ENCODE results near the gene RNF130. TPM values are rescaled to one million over a fixed set of nuclear protein-coding genes. Genes with fewer than 3 reads are reported as not detected.

Gene RNF130
- polyA plus RNA-seq, 3 donors = 69.1 to 72.3 (median 72.2) TPM

- no peak for DNase-seq (ENCODE audit: low read depth in 3 of 3, low spot score in 2 of 3)
Observed at GRCh38 chr5:180088561-180088960, 17.0 kb upstream of the RNF130 start.

DNA sequence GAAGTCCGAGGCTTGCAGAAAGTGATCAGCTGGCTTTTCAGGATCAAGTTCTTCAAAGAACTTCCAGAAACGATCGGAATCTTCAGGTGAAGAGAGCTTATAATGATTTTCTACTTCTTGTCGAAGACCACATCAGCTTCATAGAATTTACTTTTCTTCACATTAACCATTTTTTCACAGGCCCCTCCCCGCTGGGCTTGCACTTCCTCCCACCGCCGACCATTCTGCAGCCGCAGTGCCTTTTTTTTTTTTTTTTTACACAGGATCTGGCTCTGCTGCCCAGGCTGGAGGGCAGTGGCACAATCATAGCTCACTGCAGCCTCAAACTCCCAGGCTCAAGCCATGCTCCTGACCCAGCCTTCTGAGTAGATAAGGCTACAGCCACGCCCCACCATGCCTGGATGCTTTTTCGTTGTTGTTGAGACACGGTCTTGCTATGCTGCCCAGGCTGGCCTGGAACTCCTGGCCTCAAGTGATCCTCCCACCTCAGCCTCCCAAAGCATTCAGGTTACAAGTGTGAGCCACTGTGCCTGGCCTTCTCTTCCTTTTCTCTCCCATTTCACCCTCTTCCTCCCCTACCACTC lies 15.3 kb upstream of the RNF130 start:
- no peak for DNase-seq (ENCODE audit: low read depth in 3 of 3, low spot score in 2 of 3)

- no peak for DNase-seq (ENCODE audit: low read depth in 3 of 3, low spot score in 2 of 3)
Observed at GRCh38 chr5:180085837-180086236, 14.3 kb upstream of the RNF130 start.

- DNase-seq (ENCODE audit: low read depth in 3 of 3, low spot score in 2 of 3) = no peak
Observed at GRCh38 chr5:180084638-180085561, 13.3 kb upstream of the RNF130 start.

DNA sequence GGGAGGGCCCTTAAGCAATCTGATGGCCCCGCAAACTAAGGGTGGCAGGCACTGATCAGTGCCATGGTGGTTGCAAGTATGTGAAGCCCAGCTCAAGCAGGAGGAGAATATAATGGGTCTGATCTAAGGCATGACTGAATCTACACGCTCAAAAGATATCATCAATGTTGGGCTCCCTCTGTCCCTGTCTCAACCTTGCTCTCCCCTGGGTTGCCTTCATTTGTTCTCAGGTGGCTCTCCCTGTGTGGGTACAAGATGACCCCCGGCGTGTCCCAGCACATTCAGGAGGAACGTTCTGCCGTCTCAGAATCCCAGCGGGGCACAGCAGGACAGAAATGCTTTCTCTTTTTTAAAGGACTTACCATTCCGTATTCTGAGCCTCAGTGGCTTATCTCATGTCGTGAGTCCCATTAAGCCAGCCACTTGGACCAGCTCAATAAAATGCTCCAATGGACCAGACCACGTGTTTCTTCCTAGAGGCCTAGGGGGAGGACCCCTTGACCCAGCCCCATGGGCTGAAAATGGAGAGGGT lies 12.0 kb upstream of the RNF130 start:
- DNase-seq (ENCODE audit: low read depth in 3 of 3, low spot score in 2 of 3) = no peak

DNA sequence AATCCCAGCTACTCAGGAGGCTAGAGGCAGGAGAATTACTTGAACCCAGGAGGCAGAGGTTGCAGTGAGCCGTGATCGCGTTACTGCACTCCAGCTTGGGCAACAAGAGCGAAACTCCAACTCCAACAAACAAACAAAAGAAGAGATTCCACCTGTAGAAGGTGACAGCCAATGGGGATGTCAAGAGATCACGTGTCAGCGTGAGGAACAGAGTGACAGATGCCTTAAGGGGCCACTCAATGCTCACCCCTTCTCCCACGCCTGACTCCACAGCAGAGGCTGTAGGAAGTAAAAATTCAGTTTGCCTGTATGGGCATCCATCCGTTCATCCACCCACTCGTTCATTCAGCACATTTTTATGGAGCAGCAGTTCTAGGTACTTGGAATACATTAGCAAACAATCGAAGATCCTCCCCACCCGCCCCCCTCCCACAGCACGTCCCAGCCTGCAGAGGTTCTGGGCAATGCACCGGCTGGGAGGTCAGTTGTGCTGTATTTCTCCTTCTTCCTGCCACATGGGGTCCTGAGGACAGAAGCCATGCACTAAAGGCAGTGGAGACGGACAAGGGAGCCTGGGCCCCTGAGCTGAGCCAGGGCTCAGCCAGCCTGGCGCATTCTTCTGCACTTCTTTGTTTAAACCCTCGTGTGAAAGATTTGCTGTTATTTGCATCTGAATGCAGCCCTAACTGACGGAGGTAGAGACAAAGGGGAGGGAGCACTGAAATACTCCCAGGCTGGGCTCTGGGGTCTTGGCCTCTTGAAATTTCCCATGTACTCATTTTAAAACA lies 11.3 kb upstream of the RNF130 start:
- no peak for DNase-seq (ENCODE audit: low read depth in 3 of 3, low spot score in 2 of 3)

- DNase-seq (ENCODE audit: low read depth in 3 of 3, low spot score in 2 of 3) = no peak
Observed at GRCh38 chr5:180081481-180081880, 9.9 kb upstream of the RNF130 start.

- DNase-seq (ENCODE audit: low read depth in 3 of 3, low spot score in 2 of 3) = no peak
Observed at GRCh38 chr5:180080486-180081280, 9.1 kb upstream of the RNF130 start.

DNA sequence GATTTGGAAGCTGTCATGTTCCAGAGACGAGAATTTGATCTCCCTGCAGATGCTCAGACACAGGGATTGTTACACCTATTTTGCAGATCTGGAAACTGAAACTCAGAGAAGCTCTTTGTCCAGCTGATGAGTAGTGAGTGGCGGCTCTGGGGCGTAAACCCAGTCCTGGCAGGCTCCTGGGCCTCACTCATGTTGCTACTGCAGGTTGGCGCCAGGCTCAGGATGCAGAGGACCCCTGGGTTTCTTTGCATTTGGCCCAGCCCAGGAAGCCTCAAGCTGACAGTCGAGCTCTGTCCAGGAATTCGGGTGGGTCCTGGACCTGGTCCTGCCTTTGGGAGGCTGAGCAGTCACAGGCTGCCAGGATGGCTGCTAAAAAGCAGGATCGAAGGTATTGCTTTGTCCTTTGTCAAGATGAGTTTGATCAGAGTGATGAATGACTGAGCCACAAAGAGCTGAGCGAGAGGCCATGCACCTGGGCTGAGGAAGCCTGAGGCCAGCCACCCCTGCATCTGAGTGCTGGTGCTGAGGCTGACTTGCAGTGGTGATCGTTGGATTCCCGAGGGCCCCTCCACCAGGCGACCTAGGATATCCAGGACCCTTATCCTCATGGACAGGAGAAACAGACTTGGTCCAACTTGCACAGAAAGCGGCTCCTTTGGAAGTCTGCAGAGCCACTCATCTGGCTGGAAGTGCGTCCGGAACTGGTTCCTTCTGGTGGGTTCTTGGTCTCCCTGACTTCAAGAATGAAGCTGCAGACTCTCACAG lies 8.3 kb upstream of the RNF130 start:
- DNase-seq (ENCODE audit: low read depth in 3 of 3, low spot score in 2 of 3) = no peak

DNA sequence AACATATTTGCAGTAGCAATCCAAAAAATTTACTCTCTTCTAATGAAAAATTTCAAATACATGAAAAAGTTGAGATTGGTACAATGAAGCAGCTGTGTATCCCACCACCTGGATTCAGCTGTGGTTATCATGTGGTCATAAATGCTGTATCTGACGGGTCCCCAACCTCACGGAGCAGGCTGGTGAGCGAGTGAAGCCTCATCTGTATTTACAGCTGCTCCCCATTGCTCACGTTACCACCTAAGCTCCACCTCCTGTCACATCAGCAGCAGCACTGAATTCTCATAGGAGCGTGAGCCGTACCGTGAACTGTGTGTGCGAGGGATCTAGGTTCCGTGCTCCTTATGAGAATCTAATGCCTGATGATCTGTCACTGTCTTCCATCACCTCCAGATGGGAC lies 6.8 kb upstream of the RNF130 start:
- DNase-seq (ENCODE audit: low read depth in 3 of 3, low spot score in 2 of 3) = no peak

GRCh38 chr5:180077594-180078284 lies 6.2 kb upstream of the RNF130 start:
- no peak for DNase-seq (ENCODE audit: low read depth in 3 of 3, low spot score in 2 of 3)

GRCh38 chr5:180075703-180076102 lies 4.1 kb upstream of the RNF130 start:
- no peak for DNase-seq (ENCODE audit: low read depth in 3 of 3, low spot score in 2 of 3)

GRCh38 chr5:180074462-180074861 lies 2.9 kb upstream of the RNF130 start:
- DNase-seq (ENCODE audit: low read depth in 3 of 3, low spot score in 2 of 3) = no peak

GRCh38 chr5:180072556-180072955 lies 997 bp upstream of the RNF130 start:
- no peak for DNase-seq (ENCODE audit: low read depth in 3 of 3, low spot score in 2 of 3)

DNA sequence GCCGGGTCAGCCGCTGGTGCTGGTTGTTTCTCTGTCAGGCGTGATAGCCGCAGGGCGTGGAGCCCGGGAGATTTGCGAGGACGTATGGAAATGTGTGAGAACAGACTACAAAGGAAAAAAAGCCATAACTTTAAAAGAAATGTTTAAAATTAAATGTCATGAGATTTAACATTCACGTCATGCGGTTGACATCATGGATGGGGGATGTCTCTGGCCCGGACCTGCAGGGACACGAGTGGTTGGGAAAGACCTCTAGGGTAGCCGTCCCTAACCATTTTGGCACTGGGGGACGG lies 643 bp upstream of the RNF130 start:
- no peak for DNase-seq (ENCODE audit: low read depth in 3 of 3, low spot score in 2 of 3)

- DNase-seq (ENCODE audit: low read depth in 3 of 3, low spot score in 2 of 3) = peak in 1 of 3 donors; percentile 45
Observed at GRCh38 chr5:180070756-180071530, 616 bp downstream of the RNF130 start.

- no peak for DNase-seq (ENCODE audit: low read depth in 3 of 3, low spot score in 2 of 3)
Observed at GRCh38 chr5:180069589-180070247, 1.8 kb downstream of the RNF130 start.

- no peak for DNase-seq (ENCODE audit: low read depth in 3 of 3, low spot score in 2 of 3)
Observed at GRCh38 chr5:180068519-180069090, 3.0 kb downstream of the RNF130 start.
